ENCODE results near the gene ARSD.
"Not testable (repeated sequence)": the region's sequence is repeated elsewhere in the genome, so short reads cannot be mapped to it uniquely, and the experiment has no call there.

Gene ARSD

DNA sequence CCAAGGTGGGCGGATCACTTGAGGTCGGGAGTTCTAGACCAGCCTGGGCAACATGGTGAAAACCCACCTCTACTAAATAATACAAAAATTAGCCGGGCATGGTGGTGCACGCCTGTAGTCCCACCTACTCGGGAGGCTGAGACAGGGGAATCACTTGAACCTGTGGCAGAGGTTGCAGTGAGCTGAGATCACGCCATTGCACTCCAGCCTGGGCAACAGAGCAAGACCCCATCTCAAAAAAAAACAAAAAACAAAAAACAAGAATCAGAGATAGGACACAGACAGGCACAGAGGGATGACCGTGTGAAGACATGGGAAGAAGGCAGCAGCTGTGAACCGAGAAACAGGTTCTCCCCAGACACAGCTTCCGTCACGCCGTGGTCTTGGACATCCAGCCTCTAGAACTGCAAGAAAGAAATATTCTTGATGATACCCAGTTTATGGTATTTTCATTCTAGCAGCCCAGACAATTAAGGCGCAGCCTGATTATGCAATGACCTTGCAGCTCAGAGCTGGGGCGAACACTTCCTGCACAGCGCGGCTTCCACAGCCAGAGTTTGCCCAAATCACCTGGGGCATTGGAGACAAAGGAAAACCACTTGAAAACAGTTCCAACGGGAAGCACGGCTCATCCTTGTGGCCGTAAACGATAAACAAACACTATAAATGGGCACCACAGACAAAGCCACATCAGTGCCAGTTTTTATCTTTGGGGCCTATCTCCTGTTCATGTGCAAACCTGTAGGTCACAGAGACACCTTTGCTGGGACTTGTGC lies 4.2 kb upstream of the ARSD start:
- DNase-seq (ENCODE audit: low read depth): no peak

DNA sequence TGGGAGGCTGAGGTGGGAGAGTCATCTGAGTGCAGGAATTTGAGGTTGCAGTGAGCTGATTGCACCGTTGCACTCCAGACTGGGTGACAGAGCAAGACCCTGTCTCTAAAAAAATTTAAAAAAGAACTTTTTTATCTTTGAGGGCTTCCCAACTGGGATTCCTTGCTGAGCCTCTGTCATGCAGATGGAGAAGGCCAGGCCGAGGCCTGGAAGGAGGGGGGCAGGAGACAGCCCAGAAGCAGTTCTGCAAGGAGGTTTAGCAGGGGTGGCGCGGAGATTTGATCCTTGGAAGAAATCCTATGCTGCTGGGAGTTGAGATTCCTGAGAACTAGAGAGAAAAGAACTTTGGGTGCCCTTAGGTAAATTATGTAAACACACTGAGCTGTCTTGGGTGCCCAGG lies 2.5 kb upstream of the ARSD start:
- no peak for DNase-seq (ENCODE audit: low read depth)

DNA sequence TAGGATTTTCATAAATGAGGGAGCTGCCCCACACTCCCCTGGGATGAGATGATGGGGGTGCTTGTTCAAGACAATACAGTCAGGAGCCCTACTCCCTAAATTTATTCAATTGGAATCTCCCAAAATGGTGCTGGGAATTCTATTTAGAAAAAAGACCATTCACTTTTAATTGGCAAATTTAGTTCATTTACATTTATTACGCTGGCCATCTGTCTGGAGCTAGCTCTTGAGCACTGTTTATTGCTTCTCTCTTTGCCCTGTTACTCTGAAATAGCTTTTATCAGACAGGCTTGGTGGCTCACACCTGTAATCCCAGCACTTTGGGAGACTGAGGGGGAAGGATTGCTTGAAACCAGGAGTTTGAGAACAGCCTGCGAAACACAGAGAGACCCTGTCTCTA lies 2.0 kb upstream of the ARSD start:
- no peak for DNase-seq (ENCODE audit: low read depth)

DNA sequence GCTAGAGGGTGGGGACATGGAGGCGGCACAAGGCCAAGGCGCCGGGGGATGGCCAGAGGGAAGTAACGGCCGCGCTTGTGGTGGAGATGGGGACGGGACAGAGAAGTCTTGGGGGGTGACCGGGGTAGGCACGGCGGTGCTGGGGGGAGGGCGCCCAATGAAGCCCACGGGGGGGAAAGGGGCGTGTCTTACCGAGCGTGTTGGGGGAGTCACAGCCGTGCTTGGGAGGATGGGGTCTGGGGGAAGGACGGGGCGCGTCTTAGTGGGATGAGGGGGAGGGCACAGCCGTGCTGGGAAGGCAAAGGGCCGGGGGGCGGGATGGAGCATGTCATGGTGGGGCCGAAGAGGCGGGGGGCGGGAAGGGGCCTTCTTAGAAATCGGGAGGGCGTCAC lies 952 bp downstream of the ARSD start:
- DNase-seq (ENCODE audit: low read depth): peak; percentile 66

DNA sequence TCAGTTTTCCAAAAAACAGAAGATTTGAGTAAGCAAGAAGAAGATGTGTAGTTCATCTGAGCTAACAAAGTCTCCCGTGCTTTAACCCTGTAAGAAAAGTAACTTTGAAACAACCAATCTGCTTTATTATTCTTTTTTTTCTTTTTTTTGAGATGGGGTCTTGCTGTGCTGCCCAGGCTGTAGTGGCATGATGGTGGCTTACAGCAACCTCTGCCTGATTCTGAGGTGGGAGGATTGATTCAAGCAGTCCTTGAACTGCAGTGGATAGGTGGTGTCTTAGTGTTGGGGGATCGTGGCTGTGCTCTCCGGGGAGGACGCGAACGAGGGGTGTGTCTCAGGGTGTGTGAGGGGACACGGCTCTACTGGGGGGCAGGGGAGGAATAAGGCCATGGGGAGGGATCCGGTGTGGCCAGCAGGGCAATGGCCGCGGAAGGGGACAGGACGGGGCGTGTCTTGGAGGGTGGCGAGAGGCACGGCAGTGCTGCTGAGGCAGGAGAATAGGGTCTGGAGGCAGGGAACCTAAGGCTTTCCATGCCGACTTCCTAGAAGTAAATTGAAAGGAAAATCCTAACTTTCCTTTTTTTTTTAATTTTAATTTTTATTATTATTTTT lies 2.4 kb downstream of the ARSD start:
- no peak for DNase-seq (ENCODE audit: low read depth)

DNA sequence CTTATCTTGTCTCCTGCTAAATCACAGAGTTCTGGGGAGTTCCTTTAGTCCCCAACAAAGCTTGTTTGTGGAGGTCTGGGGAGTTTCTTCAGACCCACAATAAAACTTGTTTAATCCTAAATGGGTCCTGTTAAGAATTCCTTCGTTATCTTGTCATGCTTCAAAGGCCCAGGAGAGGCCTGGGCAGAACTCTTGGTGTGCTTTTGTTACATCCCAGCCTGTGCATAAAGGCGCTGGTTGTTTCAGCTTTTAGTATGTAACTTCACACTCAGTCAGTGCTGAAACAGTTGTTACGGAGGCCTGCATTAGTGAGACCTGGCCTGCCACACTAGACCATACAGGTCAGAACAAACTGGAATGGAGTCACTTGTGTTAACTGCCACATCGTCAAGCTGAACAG lies 2.9 kb downstream of the ARSD start:
- not testable (repeated sequence) for DNase-seq (ENCODE audit: low read depth)

GRCh38 chrX:2924151-2924550 lies 5.0 kb downstream of the ARSD start:
- DNase-seq (ENCODE audit: low read depth): no peak

- no peak for DNase-seq (ENCODE audit: low read depth)
These were observed 7.4 kb downstream of the ARSD start for GRCh38 chrX:2921750-2922149.

DNA sequence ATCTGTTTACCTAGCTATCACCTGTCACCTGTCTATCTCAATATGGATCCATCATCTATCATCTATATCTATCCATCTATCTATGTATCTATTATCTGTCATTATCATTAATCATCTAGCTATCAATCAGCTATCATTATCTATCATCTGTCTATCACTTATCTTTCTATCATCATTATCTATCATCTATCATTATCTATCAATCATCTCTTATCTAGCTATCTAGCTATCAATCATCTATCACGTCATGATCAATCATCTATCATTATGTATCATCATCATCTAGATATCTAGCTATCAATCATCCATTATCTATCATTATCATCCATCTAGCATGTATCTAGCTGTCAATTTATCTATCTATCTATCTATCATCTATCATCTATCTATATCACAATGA lies 7.9 kb downstream of the ARSD start:
- no peak for DNase-seq (ENCODE audit: low read depth)

GRCh38 chrX:2917767-2918166 lies 11.4 kb downstream of the ARSD start:
- DNase-seq (ENCODE audit: low read depth): no peak

DNA sequence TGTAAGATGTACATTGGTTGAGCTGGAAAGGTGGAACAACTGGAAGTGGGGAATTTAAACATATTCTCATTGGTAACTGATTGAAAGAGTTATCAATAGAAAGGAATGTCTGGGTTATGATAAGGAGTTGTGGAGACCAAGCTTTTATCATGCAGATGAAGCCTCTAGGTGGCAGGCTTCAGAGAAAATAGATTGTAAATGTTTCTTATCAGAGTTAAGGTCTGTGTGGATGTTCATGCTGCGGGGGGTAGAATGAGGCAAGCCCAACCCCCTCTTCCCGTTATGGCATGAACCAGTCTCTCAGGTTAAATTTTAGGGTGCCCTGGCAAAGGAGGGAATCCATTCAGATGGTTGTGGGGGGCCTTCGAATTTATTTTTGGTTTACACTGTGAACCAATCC lies 16.0 kb downstream of the ARSD start:
- no peak for DNase-seq (ENCODE audit: low read depth)

- DNase-seq (ENCODE audit: low read depth): no peak
These were observed 19.0 kb downstream of the ARSD start for GRCh38 chrX:2910109-2910508.

- DNase-seq (ENCODE audit: low read depth): no peak
These were observed 20.9 kb downstream of the ARSD start for GRCh38 chrX:2908125-2908685.

- no peak for DNase-seq (ENCODE audit: low read depth)
These were observed 21.8 kb downstream of the ARSD start for GRCh38 chrX:2907295-2907694.

DNA sequence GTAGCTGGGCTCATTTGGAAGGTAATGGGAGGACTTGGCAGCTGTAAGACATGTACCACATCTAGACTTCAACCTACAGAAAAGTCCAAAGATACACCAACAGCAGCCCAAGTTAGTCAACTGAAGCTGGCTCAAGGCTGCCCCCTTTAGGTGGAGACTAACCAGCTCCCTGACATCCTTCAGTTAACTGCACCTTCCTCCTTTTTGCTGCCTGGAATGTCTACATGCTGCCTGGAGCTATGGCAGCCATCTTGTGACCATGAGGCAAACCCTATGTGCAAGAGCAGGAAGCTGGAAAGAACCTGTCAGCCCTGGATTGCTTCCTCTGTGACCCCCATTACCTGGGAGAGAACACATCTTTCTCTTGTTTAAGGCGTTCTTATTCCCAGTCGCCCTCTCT lies 25.8 kb downstream of the ARSD start:
- no peak for DNase-seq (ENCODE audit: low read depth)

DNA sequence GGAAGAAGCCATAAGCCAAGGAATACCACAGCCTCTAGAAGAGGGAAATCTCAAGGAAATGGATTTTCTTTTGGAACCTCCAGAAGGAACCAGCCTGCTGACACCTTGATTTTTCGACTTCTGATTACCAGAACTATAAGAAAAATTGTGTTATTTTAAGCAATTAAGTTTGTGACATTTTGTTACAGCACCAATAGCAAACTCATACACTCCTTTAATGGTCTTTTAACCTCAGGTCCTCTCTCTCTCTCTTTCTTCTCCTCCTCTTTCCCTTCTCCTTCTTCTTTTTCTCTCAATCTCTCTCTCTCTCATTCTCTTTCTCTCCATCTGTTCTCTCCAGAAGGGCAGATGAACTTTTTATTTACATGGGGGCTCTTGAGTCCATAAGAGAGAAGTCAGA lies 26.3 kb downstream of the ARSD start:
- no peak for DNase-seq (ENCODE audit: low read depth)

GRCh38 chrX:2901367-2902036 lies 27.6 kb downstream of the ARSD start:
- no peak for DNase-seq (ENCODE audit: low read depth)

- DNase-seq (ENCODE audit: low read depth): no peak
These were observed 30.2 kb downstream of the ARSD start for GRCh38 chrX:2898846-2899512.

- not testable (repeated sequence) for DNase-seq (ENCODE audit: low read depth)
These were observed 31.2 kb downstream of the ARSD start for GRCh38 chrX:2897690-2898623.

GRCh38 chrX:2897311-2897689 lies 31.8 kb downstream of the ARSD start:
- no peak for DNase-seq (ENCODE audit: low read depth)

DNA sequence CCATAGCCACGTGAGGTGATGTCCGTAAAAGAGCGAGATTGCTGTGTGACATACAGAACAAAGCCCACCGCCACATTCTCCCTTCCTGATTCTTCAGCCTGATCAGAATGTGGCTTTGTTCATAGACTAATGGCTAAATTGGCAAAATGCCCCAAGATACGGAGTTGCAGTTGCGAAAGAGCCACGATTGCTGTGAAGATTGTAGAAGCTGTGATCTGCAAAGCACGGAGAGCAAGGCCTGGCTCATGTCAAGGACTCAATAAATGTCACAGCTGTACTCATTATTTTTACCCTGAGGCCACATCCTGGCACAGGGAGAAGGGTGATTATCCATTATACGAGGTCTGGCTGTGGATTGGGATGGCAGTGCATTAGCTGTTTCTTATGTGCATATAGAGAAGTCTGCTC lies 34.2 kb downstream of the ARSD start:
- DNase-seq (ENCODE audit: low read depth): no peak
